ENCODE results near the gene PLEKHD1.
"Not testable (repeated sequence)": the region's sequence is repeated elsewhere in the genome, so short reads cannot be mapped to it uniquely, and the experiment has no call there.

The PLEKHD1 gene

DNA sequence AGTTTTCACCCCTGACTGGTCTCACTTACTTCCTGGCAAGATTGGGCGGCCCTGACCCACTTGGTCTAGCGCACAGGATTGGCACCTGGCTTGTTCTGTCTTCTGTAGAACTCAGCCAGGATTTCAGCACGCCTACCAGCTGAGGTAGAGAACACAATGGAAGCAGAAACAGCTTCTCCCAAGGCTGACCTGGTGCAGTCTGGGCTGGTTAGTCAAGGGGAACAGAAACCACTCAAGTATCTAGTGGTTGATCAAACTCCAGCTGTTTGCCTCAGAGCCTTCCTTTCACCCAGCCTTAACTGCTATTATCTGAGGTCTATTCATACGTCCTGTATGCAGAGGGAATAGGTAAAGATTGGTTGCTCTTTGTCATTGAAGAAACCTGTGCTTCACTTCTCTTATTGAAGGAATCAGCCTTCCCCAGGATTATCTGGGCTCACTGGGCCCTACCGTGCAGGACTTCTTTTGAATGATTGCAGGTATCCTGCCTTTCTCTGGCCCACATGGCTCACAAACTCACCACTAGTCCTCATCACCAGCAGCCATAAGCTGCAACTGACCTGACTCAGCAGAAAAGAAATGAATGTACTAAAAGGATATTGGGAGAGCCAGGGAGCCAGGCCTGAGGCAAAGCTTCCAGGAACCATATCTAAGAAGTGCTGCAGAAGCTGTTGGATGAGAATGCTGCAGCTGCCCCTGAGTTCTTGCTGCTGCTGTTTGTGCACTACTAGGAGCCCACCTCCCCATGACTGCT lies 2.5 kb upstream of the PLEKHD1 start:
- peak; percentile 43 for DNase-seq (ENCODE audit: low spot score)

DNA sequence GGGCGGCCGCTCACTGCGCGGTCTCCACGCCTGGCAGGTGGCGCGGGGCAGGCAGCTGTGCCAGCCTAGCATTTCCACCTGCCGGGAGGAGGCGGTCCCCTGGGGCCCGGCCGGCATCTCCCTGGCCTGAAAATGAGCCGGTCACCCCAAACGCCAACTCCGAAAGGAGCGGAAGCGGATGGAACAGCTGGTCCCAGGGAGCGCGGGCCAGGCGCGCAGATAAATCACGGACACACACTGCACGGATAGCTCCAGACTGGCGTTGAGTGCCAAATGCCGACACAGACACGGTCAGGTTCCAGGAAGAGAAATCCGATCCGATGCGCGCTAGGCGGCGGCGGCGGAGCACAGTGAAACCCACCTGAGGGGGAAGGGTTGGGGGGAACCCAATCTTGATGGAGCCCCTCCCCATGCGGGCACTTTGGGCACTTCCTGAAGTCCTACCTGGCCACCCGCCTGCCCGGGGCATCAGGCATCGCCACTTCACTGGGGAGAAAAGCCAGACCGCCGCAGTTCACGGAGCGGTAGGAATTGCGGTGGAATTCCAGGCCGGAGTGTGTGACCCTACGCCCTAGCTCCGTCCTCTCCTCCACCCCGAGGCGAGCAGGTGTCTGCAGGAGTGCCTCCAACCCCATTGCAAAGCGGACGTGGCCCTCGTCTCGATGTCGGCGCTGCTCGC lies 624 bp upstream of the PLEKHD1 start:
- peak; percentile 63 for DNase-seq (ENCODE audit: low spot score)

GRCh38 chr14:69485315-69485660 lies 760 bp downstream of the PLEKHD1 start:
- no peak for DNase-seq (ENCODE audit: low spot score)

GRCh38 chr14:69485701-69486100 lies 1.2 kb downstream of the PLEKHD1 start:
- DNase-seq (ENCODE audit: low spot score) = no peak

GRCh38 chr14:69487226-69487625 lies 2.7 kb downstream of the PLEKHD1 start:
- DNase-seq (ENCODE audit: low spot score) = no peak

DNA sequence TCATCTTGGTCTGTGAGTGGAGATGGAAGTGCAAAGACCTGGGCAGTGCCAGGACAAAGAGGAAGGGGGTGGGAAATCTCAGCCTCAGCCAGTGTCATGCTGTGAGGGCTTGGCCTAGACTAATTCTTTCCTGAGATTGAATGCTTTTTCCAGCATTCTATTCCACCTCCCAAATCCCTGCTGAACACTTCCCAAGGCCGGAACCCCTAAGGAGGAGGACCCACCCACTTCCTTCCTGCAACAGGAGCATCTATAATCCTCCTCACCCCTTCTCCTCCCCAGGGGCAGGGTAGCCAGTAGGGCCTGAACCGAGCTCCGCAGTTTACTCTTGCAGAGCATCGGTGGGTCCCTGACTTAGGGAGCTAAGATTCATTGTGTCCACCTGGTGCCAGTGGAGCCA lies 3.2 kb downstream of the PLEKHD1 start:
- no peak for DNase-seq (ENCODE audit: low spot score)

- no peak for DNase-seq (ENCODE audit: low spot score)
These were observed 5.0 kb downstream of the PLEKHD1 start for GRCh38 chr14:69489495-69489894.

DNA sequence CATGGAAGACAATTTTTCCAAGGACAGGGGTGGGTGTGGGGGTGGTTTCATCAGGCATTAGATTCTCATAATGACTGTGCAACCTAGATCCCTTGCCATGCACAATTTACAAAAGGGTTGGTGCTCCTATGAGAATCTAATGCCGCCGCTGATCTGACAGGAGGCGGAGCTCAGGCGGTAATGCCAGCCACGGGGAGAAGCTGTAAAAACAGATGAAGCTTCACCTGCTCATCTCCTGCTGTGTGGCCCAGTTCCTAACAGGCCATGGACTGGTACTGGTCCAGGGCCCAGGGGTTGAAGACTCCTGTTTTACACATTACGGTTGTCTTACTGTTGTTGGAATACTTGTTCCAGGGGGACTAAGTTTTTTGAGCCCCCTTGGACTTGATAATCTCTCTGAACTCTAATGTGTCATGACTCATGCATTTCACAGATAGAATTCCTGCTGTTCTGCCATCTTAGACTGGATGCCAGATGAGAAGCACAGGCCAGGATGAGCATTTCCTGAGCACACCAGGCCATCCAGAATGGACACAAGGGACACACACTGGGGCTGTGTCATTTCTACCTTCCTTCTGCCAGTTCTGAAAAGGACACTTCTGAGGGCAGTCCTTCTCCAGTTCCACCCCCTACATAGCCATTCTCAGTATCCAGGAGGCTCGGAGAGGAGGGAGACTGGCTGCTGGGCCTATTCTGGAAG lies 5.8 kb downstream of the PLEKHD1 start:
- DNase-seq (ENCODE audit: low spot score) = no peak

DNA sequence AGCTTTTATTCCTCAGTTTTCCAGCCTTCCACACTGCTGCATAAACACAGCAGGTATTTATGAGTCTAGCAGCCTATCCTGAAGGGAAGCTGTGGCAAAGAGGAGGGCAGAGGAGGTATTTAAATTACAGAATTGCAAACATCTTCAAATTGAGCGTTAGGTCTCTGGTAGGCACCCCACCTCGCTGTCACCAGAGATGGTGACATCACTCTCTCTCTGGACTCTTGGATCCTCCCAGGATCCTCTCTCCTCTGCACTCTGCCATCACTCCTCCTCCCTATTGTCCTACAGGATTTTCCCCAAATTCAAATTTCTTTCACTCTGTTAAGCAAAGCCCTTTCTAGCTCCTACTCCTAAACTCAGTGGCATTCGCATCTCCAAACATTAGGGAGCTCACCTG lies 6.7 kb downstream of the PLEKHD1 start:
- no peak for DNase-seq (ENCODE audit: low spot score)

DNA sequence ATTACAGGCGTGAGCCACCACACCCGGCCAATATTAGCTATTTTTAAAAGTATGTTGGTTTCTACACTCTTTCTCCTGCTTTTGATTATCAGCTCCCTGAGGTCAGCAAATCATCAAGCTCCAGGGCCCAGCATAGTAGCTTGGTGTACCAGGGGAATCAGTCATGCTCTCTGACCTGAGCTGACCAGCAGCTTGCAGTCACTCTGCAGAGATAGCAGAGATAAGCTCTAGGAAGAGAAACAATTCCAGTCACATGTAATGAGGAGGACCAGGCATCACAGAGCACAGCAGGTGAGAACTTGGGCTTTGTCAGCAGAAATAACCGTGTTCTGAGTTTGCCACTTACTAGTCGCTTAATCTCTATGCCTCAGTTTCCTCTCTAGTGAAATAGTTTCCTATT lies 8.5 kb downstream of the PLEKHD1 start:
- no peak for DNase-seq (ENCODE audit: low spot score)

DNA sequence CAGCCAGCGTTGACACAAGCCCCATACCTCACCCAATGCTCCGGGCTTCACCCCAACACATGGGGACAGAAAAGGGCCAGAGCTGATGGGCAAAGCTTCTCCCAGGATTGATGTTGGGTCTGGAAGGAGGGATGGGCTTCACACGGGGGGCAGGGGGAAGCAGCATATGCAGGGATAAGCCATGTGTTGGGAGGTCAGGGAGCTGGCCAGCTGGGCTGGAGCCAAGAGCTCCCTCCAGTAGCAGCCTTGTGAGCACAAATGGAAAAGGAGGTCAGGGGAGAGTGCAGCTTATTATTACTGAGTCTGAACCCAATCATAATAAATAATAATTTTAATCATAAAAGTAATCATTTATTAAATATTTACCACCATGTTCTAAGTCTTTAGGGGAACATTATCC lies 9.3 kb downstream of the PLEKHD1 start:
- DNase-seq (ENCODE audit: low spot score) = no peak

DNA sequence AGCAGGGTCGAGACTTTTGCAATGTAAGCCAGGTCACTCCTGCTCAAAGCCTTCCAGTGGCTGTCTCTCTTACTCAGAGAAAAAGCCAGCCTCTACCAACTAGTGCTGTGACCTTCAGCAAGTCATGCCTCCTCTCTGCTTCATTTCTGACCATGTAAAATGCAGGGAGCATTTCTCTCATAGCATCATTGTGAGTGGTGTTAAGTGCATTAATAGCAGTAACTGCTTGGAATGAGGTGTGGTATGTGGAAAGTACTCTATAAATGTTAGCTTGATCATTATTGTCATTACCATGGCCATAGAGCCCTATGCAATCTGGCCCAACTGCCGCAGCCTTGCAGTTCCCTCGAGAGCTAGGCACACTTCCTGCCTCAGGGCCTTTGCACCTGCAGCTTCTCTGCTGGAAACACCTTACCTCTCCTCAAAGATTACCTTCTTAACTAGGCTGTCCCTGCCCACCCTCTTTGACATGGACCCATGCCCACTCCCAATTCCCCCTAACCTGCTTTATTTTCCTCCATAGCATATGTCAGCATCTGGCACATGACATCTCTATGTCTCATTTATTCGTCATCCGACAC lies 10.9 kb downstream of the PLEKHD1 start:
- DNase-seq (ENCODE audit: low spot score) = no peak

DNA sequence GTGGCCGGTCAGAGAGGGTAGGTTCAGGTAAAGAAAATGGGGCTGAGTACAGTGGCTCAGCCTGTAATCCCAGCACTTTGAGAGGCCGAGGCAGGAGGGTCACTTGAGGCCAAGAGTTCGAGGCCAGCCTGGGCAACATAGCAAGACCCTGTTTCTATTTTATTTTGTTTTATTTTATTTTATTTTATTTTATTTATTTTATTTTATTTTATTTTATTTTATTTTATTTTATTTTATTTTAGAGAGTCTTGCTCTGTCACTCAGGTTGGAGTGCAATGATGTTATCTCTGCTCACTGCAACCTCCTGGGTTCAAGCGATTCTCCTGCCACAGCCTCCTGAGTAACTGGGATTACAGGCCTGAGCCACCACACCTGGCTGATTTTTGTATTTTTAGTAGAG lies 13.3 kb downstream of the PLEKHD1 start:
- DNase-seq (ENCODE audit: low spot score) = not testable (repeated sequence)

- not testable (repeated sequence) for DNase-seq (ENCODE audit: low spot score)
These were observed 13.8 kb downstream of the PLEKHD1 start for GRCh38 chr14:69498286-69498685.

DNA sequence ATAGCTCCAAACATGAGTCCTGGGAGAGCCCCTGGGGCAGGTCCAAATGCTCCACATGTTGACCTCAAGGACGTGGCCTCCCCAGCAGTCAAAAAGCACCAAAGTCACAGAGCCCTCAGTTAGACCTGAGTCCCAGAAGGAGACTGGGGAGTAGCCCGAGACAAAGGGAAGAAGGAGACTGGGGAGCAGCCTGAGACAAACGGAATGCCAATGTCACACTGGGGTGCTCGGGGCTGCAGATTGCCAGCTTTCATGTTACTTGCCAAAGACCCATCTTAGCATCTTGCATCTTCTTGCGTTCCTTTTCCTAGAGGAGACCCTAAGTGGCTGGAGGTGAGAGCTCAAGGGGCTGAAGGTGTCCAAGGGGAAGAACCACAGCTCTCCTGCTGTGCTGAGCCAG lies 14.9 kb downstream of the PLEKHD1 start:
- no peak for DNase-seq (ENCODE audit: low spot score)

DNA sequence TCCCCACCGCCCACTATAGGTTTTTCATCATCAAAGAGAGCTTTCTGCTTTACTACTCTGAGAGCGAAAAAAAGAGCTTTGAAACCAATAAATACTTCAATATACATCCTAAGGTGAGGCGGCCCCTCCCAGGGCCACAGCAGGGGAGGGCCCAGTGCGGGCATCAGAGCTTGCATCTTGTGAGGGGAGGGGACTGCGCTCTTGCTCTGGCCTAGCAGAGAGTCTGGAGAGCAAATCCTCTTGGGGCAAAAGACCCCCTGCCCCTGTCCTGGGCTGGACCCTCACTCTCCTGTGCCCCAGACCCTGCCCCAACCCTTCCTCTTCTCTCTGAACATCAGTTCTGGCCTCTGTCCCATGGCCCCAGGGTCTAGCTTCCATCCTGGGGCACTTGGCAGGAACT lies 15.6 kb downstream of the PLEKHD1 start:
- DNase-seq (ENCODE audit: low spot score) = no peak

- DNase-seq (ENCODE audit: low spot score) = no peak
These were observed 16.2 kb downstream of the PLEKHD1 start for GRCh38 chr14:69500736-69501135.

DNA sequence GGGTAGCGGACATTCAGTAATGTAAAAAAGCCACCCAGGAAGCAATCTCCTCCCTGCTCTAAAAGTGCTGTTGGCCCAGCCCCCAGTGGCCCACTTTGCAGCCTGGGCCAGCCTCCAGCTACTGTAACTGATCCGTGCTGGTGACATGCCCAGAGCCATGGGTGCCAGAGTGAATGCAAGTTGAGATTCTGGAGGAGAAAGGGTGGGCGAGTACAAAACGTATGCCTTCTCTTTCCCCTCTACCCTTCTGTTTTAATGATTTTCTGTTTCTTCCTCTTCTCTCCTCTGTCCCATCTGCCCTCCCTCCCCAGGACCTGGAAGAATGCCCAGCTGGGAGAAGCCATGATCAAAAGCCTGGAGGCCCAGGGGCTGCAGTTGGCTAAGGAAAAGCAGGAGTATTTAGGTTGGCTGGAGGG lies 16.9 kb downstream of the PLEKHD1 start:
- no peak for DNase-seq (ENCODE audit: low spot score)

GRCh38 chr14:69504775-69505174 lies 20.2 kb downstream of the PLEKHD1 start:
- DNase-seq (ENCODE audit: low spot score) = no peak

DNA sequence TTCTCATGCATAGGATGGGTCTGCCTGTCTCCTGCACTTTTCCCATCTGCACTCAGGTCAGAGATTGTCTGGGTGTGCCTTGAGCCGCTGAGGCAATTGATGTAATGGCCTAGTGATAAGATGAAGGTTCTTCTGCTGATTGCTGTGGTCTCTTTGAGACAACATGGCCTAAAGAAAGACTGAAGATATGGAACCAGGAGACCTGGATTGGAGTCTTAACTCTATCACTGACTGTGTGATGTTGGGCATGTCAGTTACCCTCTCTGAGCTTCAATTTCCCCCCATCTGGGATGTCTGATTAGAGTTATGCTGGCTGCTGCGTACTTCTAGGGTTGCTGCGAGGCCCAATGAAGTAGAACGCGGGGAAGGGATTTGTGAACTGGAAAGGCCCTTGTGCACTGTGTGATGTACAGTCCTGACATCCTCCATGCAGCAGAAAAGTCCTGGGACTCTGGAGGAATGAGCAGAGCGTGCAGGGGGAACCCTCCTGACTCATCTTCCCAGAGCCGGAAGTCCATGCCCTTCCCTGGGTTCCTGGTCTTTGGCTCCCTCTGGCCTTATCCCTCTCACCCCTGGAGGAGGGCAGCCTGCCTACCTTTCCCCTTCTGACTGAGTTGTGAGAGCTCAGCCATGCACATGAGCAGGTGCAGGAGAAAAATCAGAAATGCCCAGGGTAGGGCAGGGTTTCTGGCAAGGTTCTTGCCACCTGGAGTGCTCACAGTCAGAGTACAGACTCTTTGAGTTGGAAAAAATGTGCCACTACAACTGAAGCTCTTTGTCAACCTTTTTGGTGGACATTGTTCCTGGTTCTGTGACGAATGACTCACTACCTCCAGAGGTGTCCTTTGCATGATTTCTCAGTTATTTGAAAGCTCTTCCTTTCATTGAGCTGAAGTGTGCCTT lies 21.1 kb downstream of the PLEKHD1 start:
- no peak for DNase-seq (ENCODE audit: low spot score)

GRCh38 chr14:69506241-69506595 lies 21.7 kb downstream of the PLEKHD1 start:
- DNase-seq (ENCODE audit: low spot score) = no peak
